Fibroblast of lung (primary cell): ENCODE measurements around the gene C2orf76. TPM values are rescaled to one million over a fixed set of nuclear protein-coding genes. Genes with fewer than 3 reads are reported as not detected.

Source experiments
- DNase-seq, 2 donors: peaks; one replicate each; pipeline versions ENCODE4 v3.0.0 to v3.0.0-alpha.2; 2010; ENCODE audit warnings: low read depth in 2 of 2
- H2AFZ ChIP-seq: 2 replicates; pipeline ENCODE4 v1.5.1; 2012; ENCODE audit warnings: low read length, control low read depth, inconsistent platforms
- H3K27ac ChIP-seq: 2 replicates; pipeline ENCODE4 v1.5.1; 2011; ENCODE audit warnings: low read length, control low read depth; ENCODE audit not compliant: insufficient read depth
- H3K27me3 ChIP-seq: 2 replicates; pipeline ENCODE4 v1.5.1; 2011; ENCODE audit warnings: mild to moderate bottlenecking, low read length; ENCODE audit not compliant: control insufficient read depth, insufficient read depth
- H3K36me3 ChIP-seq: 2 replicates; pipeline ENCODE4 v1.5.1; 2011; ENCODE audit warnings: low read length; ENCODE audit not compliant: control insufficient read depth, insufficient read depth
- H3K4me1 ChIP-seq: 2 replicates; pipeline ENCODE4 v1.5.1; 2011; ENCODE audit warnings: low read length; ENCODE audit not compliant: control insufficient read depth, insufficient read depth; ENCODE audit errors: extremely low read depth
- H3K4me2 ChIP-seq: 2 replicates; pipeline ENCODE4 v1.5.1; 2011; ENCODE audit warnings: low read length, control low read depth; ENCODE audit not compliant: insufficient read depth; ENCODE audit errors: extremely low read depth
- H3K4me3 ChIP-seq, 4 experiments: fragments of 200-600 bp in 1 of 4; sonication (generic) in 1 of 4; replicated peaks in 1 of 4; 2 replicates each; pipeline ENCODE4 v1.5.1; 2011 to 2016; ENCODE audit warnings: low read length in 4 of 4, low read depth in 3 of 4, mild to moderate bottlenecking in 3 of 4, control low read depth in 2 of 4, inconsistent platforms in 1 of 4, mixed read lengths in 1 of 4; ENCODE audit not compliant: insufficient read depth in 1 of 4; ENCODE audit errors: control extremely low read depth in 1 of 4
- H3K79me2 ChIP-seq: 2 replicates; pipeline ENCODE4 v1.5.1; 2012; ENCODE audit warnings: mild to moderate bottlenecking, low read length, inconsistent platforms; ENCODE audit not compliant: control insufficient read depth, insufficient read depth
- H3K9ac ChIP-seq: 2 replicates; pipeline ENCODE4 v1.5.1; 2011; ENCODE audit warnings: mild to moderate bottlenecking, low read length, control low read depth; ENCODE audit not compliant: insufficient read depth
- H3K9me3 ChIP-seq: 2 replicates; pipeline ENCODE4 v1.5.1; 2012; ENCODE audit warnings: low read depth, low read length; ENCODE audit not compliant: control insufficient read depth, insufficient read depth
- H4K20me1 ChIP-seq: 2 replicates; pipeline ENCODE4 v1.5.1; 2011; ENCODE audit warnings: low read length; ENCODE audit not compliant: control insufficient read depth, insufficient read depth; ENCODE audit errors: extremely low read depth
- CTCF ChIP-seq, 2 donors: IDR thresholded peaks in 1 of 2; conservative IDR thresholded peaks in 1 of 2; 1 replicate in 1 of 2; 2 replicates in 1 of 2; pipeline ENCODE4 v1.5.1; 2011 to 2012; ENCODE audit warnings: low read length in 2 of 2, control low read depth in 1 of 2, inconsistent platforms in 1 of 2, low read depth in 1 of 2, mild to moderate bottlenecking in 1 of 2
- EZH2 ChIP-seq: IDR thresholded peaks from 2 replicates; pipeline ENCODE4 v1.5.1; 2012; ENCODE audit warnings: low read length, control low read depth, mild to moderate bottlenecking; ENCODE audit errors: missing control alignments
- polyA plus RNA-seq, 2 donors: library from polyadenylated mRNA; depleted of rRNA in 1 of 2; stranded (reverse) in 1 of 2; unstranded in 1 of 2; fragments of >200 nt; gene quantifications; 2 replicates each; pipeline ENCODE4 v1.2.1, GENCODE V29; 2011 to 2012; ENCODE audit warnings: missing spikeins in 1 of 2
- total RNA-seq: library from RNA; depleted of rRNA; stranded (reverse); fragments of >200 nt; gene quantifications from 2 replicates; pipeline ENCODE4 v1.2.1, GENCODE V29; 2014

C2orf76 gene
- total and polyA plus RNA-seq, 2 donors (not counting 1 experiment from before 2014, with no cell fraction given) = 14.6 to 17.8 TPM

GRCh38 chr2:119304847-119305246, 61.8 kb downstream of the C2orf76 start:
- H3K9me3 ChIP-seq = no peaks in the 10 kb centered on the region
- no peak overlapping the region for H3K4me3 ChIP-seq
- H3K36me3 ChIP-seq = no peaks in the 10 kb centered on the region
- H3K4me2 ChIP-seq = no peak overlapping the region
- H3K79me2 ChIP-seq = no peaks in the 10 kb centered on the region
- no peak for TF ChIP-seq CTCF (conservative IDR thresholded peaks at IDR 0.05 in 1 of 2, IDR thresholded peaks at IDR 0.05 in 1 of 2; ENCODE audit: low read depth in 1 of 2, low read length in 2 of 2)
- no peak for TF ChIP-seq EZH2
- no peak overlapping the region for H3K27ac ChIP-seq
- no peak overlapping the region for H3K9ac ChIP-seq
- H3K4me1 ChIP-seq = no peaks in the 10 kb centered on the region
- no peak overlapping the region for H2AFZ ChIP-seq
- H4K20me1 ChIP-seq = no peaks in the 10 kb centered on the region
- DNase-seq = no peak
- no peaks in the 10 kb centered on the region for H3K27me3 ChIP-seq

GRCh38 chr2:119301413-119301812, 65.2 kb downstream of the C2orf76 start:
- no peaks in the 10 kb centered on the region for H3K79me2 ChIP-seq
- H3K4me1 ChIP-seq = no peaks in the 10 kb centered on the region
- H3K9me3 ChIP-seq = no peaks in the 10 kb centered on the region
- no peak for TF ChIP-seq CTCF (conservative IDR thresholded peaks at IDR 0.05 in 1 of 2, IDR thresholded peaks at IDR 0.05 in 1 of 2; ENCODE audit: low read depth in 1 of 2, low read length in 2 of 2)
- no peak for TF ChIP-seq EZH2
- H3K36me3 ChIP-seq = no peaks in the 10 kb centered on the region
- H4K20me1 ChIP-seq = no peaks in the 10 kb centered on the region
- H3K9ac ChIP-seq = no peak overlapping the region
- no peaks in the 10 kb centered on the region for H3K27me3 ChIP-seq
- H3K27ac ChIP-seq = no peak overlapping the region
- no peak overlapping the region for H2AFZ ChIP-seq
- DNase-seq = peak in 1 of 2 donors; percentile 59
- no peak overlapping the region for H3K4me2 ChIP-seq
- H3K4me3 ChIP-seq = no peak overlapping the region

GRCh38 chr2:119295688-119296375, 70.8 kb downstream of the C2orf76 start:
- DNase-seq = no peak
- H3K4me2 ChIP-seq = no peak overlapping the region
- H3K79me2 ChIP-seq = no peaks in the 10 kb centered on the region
- no peaks in the 10 kb centered on the region for H3K36me3 ChIP-seq
- H3K4me1 ChIP-seq = no peaks in the 10 kb centered on the region
- no peak overlapping the region for H3K27ac ChIP-seq
- H3K9ac ChIP-seq = no peak overlapping the region
- H4K20me1 ChIP-seq = no peaks in the 10 kb centered on the region
- H2AFZ ChIP-seq = no peak overlapping the region
- no peak for TF ChIP-seq EZH2
- TF ChIP-seq CTCF (conservative IDR thresholded peaks at IDR 0.05 in 1 of 2, IDR thresholded peaks at IDR 0.05 in 1 of 2; ENCODE audit: low read depth in 1 of 2, low read length in 2 of 2) = no peak
- no peaks in the 10 kb centered on the region for H3K27me3 ChIP-seq
- H3K4me3 ChIP-seq = no peak overlapping the region
- H3K9me3 ChIP-seq = no peaks in the 10 kb centered on the region
